Measurements from ENCODE around the gene C4BPB.

Gene C4BPB

GRCh38 chr1:207052911-207053769, 35.5 kb upstream of the C4BPB start, which contains the start of gene PFKFB2:
PFKFB2 (plus strand) TSS chr1:207053275; CDS start chr1:207054718, 1,443 bp downstream.
- TF ChIP-seq ZBTB7A (IDR thresholded peaks at IDR 0.05; ENCODE audit: low read depth) (no peak), EGR1 (IDR thresholded peaks at IDR 0.05) (0 out of 2 replicates have a peak, but pooled peaks have one; percentile 11), YY1 (IDR thresholded peaks at IDR 0.05; ENCODE audit: low read depth) (no peak; the same call in 1 of the 2 replicates), RAD21 (IDR thresholded peaks at IDR 0.05; ENCODE audit: low read depth) (no peak), CREB1 (IDR thresholded peaks at IDR 0.05; ENCODE audit: low read depth) (0 out of 2 replicates have a peak, but pooled peaks have one; percentile 23), NFIC (IDR thresholded peaks at IDR 0.05) (no peak), TAF1 (IDR thresholded peaks at IDR 0.05; ENCODE audit: low read depth) (peak; percentile 86), CEBPB (IDR thresholded peaks at IDR 0.05) (no peak), TCF12 (IDR thresholded peaks at IDR 0.05; ENCODE audit: low read depth) (peak; percentile 59), EP300 (IDR thresholded peaks at IDR 0.05; ENCODE audit: borderline replicate concordance) (no peak), FOXM1 (IDR thresholded peaks at IDR 0.05; ENCODE audit: borderline replicate concordance, low read depth) (no peak), TEAD4 (IDR thresholded peaks at IDR 0.05) (no peak), REST (IDR thresholded peaks at IDR 0.05; ENCODE audit: low read depth) (no peak), MAX (IDR thresholded peaks at IDR 0.05) (peak; percentile 69; the same call in 1 of the 2 replicates), USF1 (IDR thresholded peaks at IDR 0.05) (peak; percentile 87)

DNA sequence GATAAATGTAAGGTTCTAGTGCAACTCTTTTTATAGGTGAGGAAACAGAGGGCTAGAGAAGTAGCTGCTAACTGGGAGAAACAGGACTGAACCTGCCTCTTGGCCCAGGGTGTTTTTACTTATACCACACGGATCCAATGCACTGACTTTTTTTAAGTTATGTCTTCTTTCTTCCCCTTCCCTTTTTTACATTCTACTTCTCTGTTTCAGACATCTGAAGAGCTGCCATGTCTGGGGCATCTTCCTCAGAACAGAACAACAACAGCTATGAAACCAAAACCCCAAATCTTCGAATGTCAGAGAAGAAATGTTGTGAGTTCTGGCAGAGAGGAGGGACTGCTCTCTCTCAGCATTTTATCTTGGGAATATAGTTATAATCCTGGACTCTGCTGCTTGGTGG, 34.2 kb upstream of the C4BPB start:
- no peak for TF ChIP-seq CREB1 (IDR thresholded peaks at IDR 0.05; ENCODE audit: low read depth)
- TF ChIP-seq USF1 (IDR thresholded peaks at IDR 0.05) = no peak
- TF ChIP-seq TAF1 (IDR thresholded peaks at IDR 0.05; ENCODE audit: low read depth) = no peak
- no peak for TF ChIP-seq YY1 (IDR thresholded peaks at IDR 0.05; ENCODE audit: low read depth)
- no peak for TF ChIP-seq MAX (IDR thresholded peaks at IDR 0.05)
- no peak for TF ChIP-seq NFIC (IDR thresholded peaks at IDR 0.05)
- no peak for TF ChIP-seq REST (IDR thresholded peaks at IDR 0.05; ENCODE audit: low read depth)
- no peak for TF ChIP-seq FOXM1 (IDR thresholded peaks at IDR 0.05; ENCODE audit: borderline replicate concordance, low read depth)

GRCh38 chr1:207055386-207056001, 33.2 kb upstream of the C4BPB start:
- TF ChIP-seq FOXM1 (IDR thresholded peaks at IDR 0.05; ENCODE audit: borderline replicate concordance, low read depth) (no peak), CEBPB (IDR thresholded peaks at IDR 0.05) (no peak)

- TF ChIP-seq ZBTB7A (IDR thresholded peaks at IDR 0.05; ENCODE audit: low read depth) = no peak
- no peak for TF ChIP-seq RAD21 (IDR thresholded peaks at IDR 0.05; ENCODE audit: low read depth)
- TF ChIP-seq NFIC (IDR thresholded peaks at IDR 0.05) = no peak
- TF ChIP-seq MAX (IDR thresholded peaks at IDR 0.05) = no peak
- no peak for TF ChIP-seq REST (IDR thresholded peaks at IDR 0.05; ENCODE audit: low read depth)
- TF ChIP-seq CEBPB (IDR thresholded peaks at IDR 0.05) = no peak
These were observed 32.0 kb upstream of the C4BPB start for GRCh38 chr1:207056673-207057072.
